Hepatocyte (in vitro differentiated cells): ENCODE data around the gene PHLPP1. TPM values are rescaled to one million over a fixed set of nuclear protein-coding genes. Genes with fewer than 3 reads are reported as not detected.

Experiments
- DNase-seq: peaks from one replicate; pipeline ENCODE4 v3.0.0-alpha.2; 2016; ENCODE audit warnings: low spot score
- H2AFZ ChIP-seq: fragments of 200-600 bp; sonication (generic); 2 replicates; pipeline ENCODE4 v1.6.0; 2016; ENCODE audit warnings: antibody characterized with exemption, mild to moderate bottlenecking
- H3K27ac ChIP-seq: fragments of 200-600 bp; sonication (generic); 2 replicates; pipeline ENCODE4 v1.5.1; 2016; ENCODE audit warnings: mild to moderate bottlenecking
- H3K27me3 ChIP-seq: fragments of 200-600 bp; sonication (generic); 2 replicates; pipeline ENCODE4 v1.6.1; 2016
- H3K36me3 ChIP-seq: fragments of 200-600 bp; sonication (generic); replicated peaks from 2 replicates; pipeline ENCODE4 v1.5.1; 2016; ENCODE audit warnings: low read depth; ENCODE audit not compliant: insufficient read depth
- H3K4me1 ChIP-seq: fragments of 200-600 bp; sonication (generic); 2 replicates; pipeline ENCODE4 v1.5.1; 2016; ENCODE audit warnings: mild to moderate bottlenecking, moderate library complexity; ENCODE audit not compliant: insufficient read depth
- H3K4me2 ChIP-seq: fragments of 200-600 bp; sonication (generic); 2 replicates; pipeline ENCODE4 v1.6.0; 2016
- H3K4me3 ChIP-seq: fragments of 200-600 bp; sonication (generic); 2 replicates; pipeline ENCODE4 v1.5.1; 2016; ENCODE audit warnings: mild to moderate bottlenecking
- H3K79me2 ChIP-seq: fragments of 200-600 bp; sonication (generic); 2 replicates; pipeline ENCODE4 v1.6.0; 2017; ENCODE audit warnings: mild to moderate bottlenecking
- H3K9me2 ChIP-seq: fragments of 200-600 bp; sonication (generic); replicated peaks from 2 replicates; pipeline ENCODE4 v1.6.0; 2017; ENCODE audit warnings: mild to moderate bottlenecking; ENCODE audit not compliant: insufficient read depth
- H3K9me3 ChIP-seq: fragments of 200-600 bp; sonication (generic); 2 replicates; pipeline ENCODE4 v1.5.1; 2016; ENCODE audit warnings: low read depth, mild to moderate bottlenecking
- H4K20me1 ChIP-seq: fragments of 200-600 bp; sonication (generic); 2 replicates; pipeline ENCODE4 v1.6.0; 2016; ENCODE audit warnings: mild to moderate bottlenecking; ENCODE audit not compliant: insufficient read depth, poor library complexity, severe bottlenecking
- CTCF ChIP-seq: fragments of 200-600 bp; sonication (generic); IDR thresholded peaks from 2 replicates; pipeline ENCODE4 v1.5.1; 2016; ENCODE audit warnings: antibody characterized with exemption, mild to moderate bottlenecking; ENCODE audit not compliant: poor library complexity
- EZH2 ChIP-seq: fragments of 200-600 bp; sonication (generic); IDR thresholded peaks from 2 replicates; pipeline ENCODE4 v1.6.1; 2016; ENCODE audit warnings: antibody characterized with exemption, mild to moderate bottlenecking, borderline replicate concordance
- EZH2phosphoT487 ChIP-seq: fragments of 200-600 bp; sonication (generic); IDR thresholded peaks from one replicate; pipeline ENCODE4 v1.6.1; 2018; ENCODE audit warnings: antibody characterized with exemption, mild to moderate bottlenecking, low read depth, moderate library complexity; ENCODE audit not compliant: unreplicated experiment, severe bottlenecking
- WGBS: methylation state at CpG from one replicate; pipeline ENCODE4 v1.1.6; 2016; ENCODE audit warnings: low lambda C conversion rate; ENCODE audit errors: missing lambda C conversion rate; 5-methylcytosine and 5-hydroxymethylcytosine counted together
- polyA plus RNA-seq: library from polyadenylated mRNA; unstranded; fragments of >200 nt; fragmentation: Nextera tagmentation; extraction: Ambion mirVana; gene quantifications from 2 replicates; pipeline ENCODE4 v1.2.1, GENCODE V29; 2016
- total RNA-seq: library from RNA; depleted of rRNA; stranded (reverse); fragments of >200 nt; gene quantifications from 2 replicates; pipeline ENCODE4 v1.2.3, GENCODE V29; 2014

PHLPP1 gene
- total and polyA plus RNA-seq, 2 experiments from 2014 or later, result 7.3 to 14.3 TPM

- Histone ChIP-seq H3K4me2 (no peak overlapping the region), H3K36me3 (no peaks in the 10 kb centered on the region), H3K4me3 (no peak overlapping the region), H3K9me3 (no peaks in the 10 kb centered on the region), H2AFZ (no peak overlapping the region), H3K27ac (no peak overlapping the region), H3K27me3 (no peaks in the 10 kb centered on the region), H4K20me1 (peaks cover 6% of the 10 kb centered on the region), H3K4me1 (no peaks in the 10 kb centered on the region), H3K79me2 (peaks cover 94% of the 10 kb centered on the region), H3K9me2 (no peaks in the 10 kb centered on the region)
- 73% methylated on average over 5 of the region's 5 CpGs for WGBS
- TF ChIP-seq CTCF (no peak), EZH2phosphoT487 (no peak), EZH2 (no peak)
- no peak for DNase-seq
These were observed 45.0 kb downstream of the PHLPP1 start for GRCh38 chr18:62760403-62760734.

DNA sequence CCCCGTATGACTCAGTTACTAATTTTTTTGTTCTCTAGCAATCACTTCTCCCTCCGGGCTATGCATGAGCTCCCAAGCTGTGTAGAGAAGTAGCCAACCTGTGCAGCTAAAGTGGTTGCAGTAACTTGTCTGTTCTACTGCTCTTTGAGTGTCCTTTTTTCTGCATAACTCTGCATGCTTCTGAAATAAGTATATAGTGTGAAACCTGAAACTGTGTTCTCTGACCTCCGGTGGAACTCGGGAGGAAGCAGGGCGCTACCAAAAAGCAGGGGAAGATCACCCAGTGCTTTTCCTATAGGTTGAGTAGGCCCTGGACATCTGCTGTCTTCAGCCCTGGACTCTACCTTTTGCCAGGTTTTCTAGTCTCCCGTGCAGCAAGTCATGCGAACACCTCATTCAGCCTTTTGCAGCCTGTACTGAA is 47.8 kb downstream of the PHLPP1 start:
- Histone ChIP-seq H3K27ac (no peak overlapping the region), H3K9me3 (no peaks in the 10 kb centered on the region), H3K27me3 (no peaks in the 10 kb centered on the region), H3K4me2 (no peak overlapping the region), H3K36me3 (no peaks in the 10 kb centered on the region), H3K9me2 (no peaks in the 10 kb centered on the region), H2AFZ (no peak overlapping the region), H3K79me2 (peaks cover 92% of the 10 kb centered on the region), H3K4me3 (no peak overlapping the region), H3K4me1 (no peaks in the 10 kb centered on the region), H4K20me1 (peaks cover 6% of the 10 kb centered on the region)
- WGBS, result 59% methylated on average over 7 of the region's 7 CpGs
- DNase-seq, result no peak
- TF ChIP-seq EZH2phosphoT487 (no peak), CTCF (no peak), EZH2 (no peak)

DNA sequence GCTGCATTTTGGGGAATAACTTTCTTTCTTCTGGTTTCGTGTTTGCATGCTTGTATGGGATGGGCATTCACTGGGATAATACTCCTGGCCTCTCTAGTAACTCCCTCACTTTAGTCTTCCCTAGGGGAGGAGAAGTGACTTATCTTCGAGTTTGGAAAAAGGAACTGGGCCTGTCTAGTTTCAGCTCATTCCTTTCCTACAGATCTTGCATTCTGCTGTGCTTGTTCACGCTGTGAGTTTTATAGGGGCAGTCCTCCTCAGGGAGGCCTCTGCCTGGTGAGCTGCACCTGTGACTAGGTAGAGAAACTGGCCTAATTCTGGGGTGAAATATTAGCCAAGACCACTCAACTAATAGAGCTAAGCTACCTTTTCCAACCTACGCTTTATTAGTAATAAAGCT is 50.9 kb downstream of the PHLPP1 start:
- Histone ChIP-seq H3K9me3 (no peaks in the 10 kb centered on the region), H3K4me3 (no peak overlapping the region), H3K4me2 (no peak overlapping the region), H4K20me1 (peaks cover 6% of the 10 kb centered on the region), H3K27me3 (no peaks in the 10 kb centered on the region), H3K27ac (no peak overlapping the region), H2AFZ (no peak overlapping the region), H3K9me2 (no peaks in the 10 kb centered on the region), H3K4me1 (no peaks in the 10 kb centered on the region), H3K79me2 (peaks cover 76% of the 10 kb centered on the region), H3K36me3 (no peaks in the 10 kb centered on the region)
- 71% methylated on average over 4 of the region's 4 CpGs for WGBS
- no peak for TF ChIP-seq EZH2
- no peak for TF ChIP-seq EZH2phosphoT487
- no peak for TF ChIP-seq CTCF
- DNase-seq, result no peak

DNA sequence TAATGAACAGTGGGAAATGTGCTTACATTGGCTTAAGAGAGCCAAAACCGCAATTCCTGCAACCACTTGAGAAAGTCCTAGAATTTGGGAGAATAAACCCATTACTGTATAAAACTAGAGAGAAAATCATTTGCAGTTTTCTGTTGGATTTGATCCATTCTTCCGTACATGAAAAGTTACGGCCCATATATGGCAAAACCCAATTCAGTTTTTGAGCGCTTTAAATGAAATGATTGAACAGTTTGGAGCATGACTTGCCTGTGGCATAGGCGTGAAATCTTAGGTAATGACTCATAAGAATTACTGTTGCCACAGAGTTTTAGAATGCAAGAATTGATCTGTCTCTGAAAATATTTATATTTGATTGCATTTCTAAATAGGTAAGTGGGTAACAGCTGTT is 52.0 kb downstream of the PHLPP1 start:
- Histone ChIP-seq H3K27me3 (no peaks in the 10 kb centered on the region), H3K4me2 (no peak overlapping the region), H4K20me1 (no peaks in the 10 kb centered on the region), H3K9me2 (no peaks in the 10 kb centered on the region), H3K27ac (no peak overlapping the region), H3K79me2 (peaks cover 75% of the 10 kb centered on the region), H3K4me3 (no peak overlapping the region), H3K9me3 (no peaks in the 10 kb centered on the region), H3K36me3 (no peaks in the 10 kb centered on the region), H3K4me1 (no peaks in the 10 kb centered on the region), H2AFZ (no peak overlapping the region)
- 93% methylated on average over 5 of the region's 5 CpGs for WGBS
- no peak for TF ChIP-seq CTCF
- no peak for TF ChIP-seq EZH2phosphoT487
- no peak for TF ChIP-seq EZH2
- DNase-seq, result no peak
